ENCODE measurements around the gene HCRTR2. TPM values are rescaled to one million over a fixed set of nuclear protein-coding genes. Genes with fewer than 3 reads are reported as not detected.
"Not testable (repeated sequence)": the region's sequence is repeated elsewhere in the genome, so short reads cannot be mapped to it uniquely, and the experiment has no call there.

Gene HCRTR2
- not detected for total RNA-seq

DNA sequence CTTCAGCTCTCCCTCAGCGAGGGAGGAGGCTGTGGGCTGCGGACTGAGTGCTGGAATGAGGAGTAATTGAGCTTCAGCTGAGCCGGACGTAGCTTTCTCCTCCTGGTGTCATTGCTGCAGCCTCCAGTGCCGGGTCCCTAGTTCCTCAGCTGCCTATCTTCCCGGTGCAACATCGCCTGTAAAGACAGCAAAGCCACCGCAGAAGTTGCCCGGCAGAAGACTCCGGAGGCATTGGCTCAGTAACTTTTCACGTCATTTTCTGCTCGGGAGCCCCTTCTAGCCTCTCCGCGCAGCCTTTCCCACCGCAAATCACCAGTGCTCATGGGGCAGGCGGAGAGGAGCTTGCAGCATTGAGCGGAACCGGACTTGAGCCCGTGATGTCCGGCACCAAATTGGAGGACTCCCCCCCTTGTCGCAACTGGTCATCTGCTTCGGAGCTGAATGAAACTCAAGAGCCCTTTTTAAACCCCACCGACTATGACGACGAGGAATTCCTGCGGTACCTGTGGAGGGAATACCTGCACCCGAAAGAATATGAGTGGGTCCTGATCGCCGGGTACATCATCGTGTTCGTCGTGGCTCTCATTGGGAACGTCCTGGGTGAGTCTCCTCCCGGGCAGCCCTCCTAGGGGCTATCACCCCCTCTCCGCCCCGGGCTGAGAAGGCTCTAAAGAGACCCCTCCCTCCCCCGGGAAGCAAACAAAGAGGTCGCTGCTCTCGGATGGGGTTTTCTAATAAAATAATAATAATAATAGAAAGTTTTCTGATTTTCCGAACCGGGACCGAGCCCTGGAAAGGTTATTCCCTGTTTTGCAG lies at the start of gene HCRTR2:
TSS of gene HCRTR2 (plus strand) at position 305 of the 816 bp plus-strand sequence. CDS start at position 378, 73 bp downstream.
- POLR2A ChIA-PET = no interaction called here
- H3K4me1 Mint-ChIP-seq (ENCODE audit: low read depth) = no peaks in the 10 kb centered on the region

DNA sequence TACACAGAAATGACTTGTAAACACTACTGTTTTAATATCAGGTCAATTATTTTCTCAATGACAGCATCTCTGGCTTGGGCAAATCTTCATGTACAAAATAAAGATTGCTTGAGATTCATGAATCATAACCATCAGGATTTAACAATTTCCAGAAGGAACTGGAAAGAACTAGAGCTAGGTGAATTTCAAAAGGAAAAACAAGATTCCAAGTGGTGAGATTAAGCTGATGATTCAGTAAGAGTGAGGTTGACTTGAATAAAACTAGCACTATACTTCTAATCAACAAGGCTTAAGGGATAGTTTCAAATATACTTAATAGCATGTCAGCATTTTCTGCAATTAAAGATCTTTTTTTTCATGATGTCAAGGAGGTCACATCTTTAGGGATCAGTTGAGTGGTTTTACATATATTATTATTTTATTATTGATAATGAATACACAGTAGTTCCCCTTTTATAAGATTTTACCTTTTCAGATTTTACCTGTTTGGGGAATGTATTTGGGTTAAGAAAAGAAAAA lies 43.5 kb upstream of the HCRTR2 start:
- no peak overlapping the region for H3K27ac Mint-ChIP-seq
- H3K4me3 Mint-ChIP-seq = no peak overlapping the region
- ATAC-seq = no peak
- no peak for DNase-seq
- ChIA-PET CTCF (no interaction called here), POLR2A (no interaction called here)
- no peaks in the 10 kb centered on the region for H3K4me1 Mint-ChIP-seq (ENCODE audit: low read depth)
- no peaks in the 10 kb centered on the region for H3K27me3 Mint-ChIP-seq (ENCODE audit: low read depth)
- peaks cover 13% of the 10 kb centered on the region for H3K9me3 Mint-ChIP-seq (ENCODE audit: insufficient read depth)
- H3K36me3 Mint-ChIP-seq (ENCODE audit: low read depth) = no peaks in the 10 kb centered on the region

More for the DNA sequence above, at the start of gene HCRTR2:
- Mint-ChIP-seq H3K4me3 (no peak within 1 kb of the TSS), H3K36me3 (ENCODE audit: low read depth) (no peaks in the 10 kb centered on the region), H3K27me3 (ENCODE audit: low read depth) (no peaks in the 10 kb centered on the region), H3K27ac (no peak within 1 kb of the TSS), H3K9me3 (ENCODE audit: insufficient read depth) (no peaks in the 10 kb centered on the region)
- CTCF ChIA-PET = no interaction called here
- ATAC-seq (no peak), DNase-seq (no peak)

GRCh38 chr6:55131616-55132015 lies 42.7 kb upstream of the HCRTR2 start:
- POLR2A ChIA-PET = no interaction called here
- Mint-ChIP-seq H3K9me3 (ENCODE audit: insufficient read depth) (peaks cover 10% of the 10 kb centered on the region), H3K27ac (no peak overlapping the region), H3K4me1 (ENCODE audit: low read depth) (no peaks in the 10 kb centered on the region), H3K36me3 (ENCODE audit: low read depth) (no peaks in the 10 kb centered on the region), H3K4me3 (no peak overlapping the region), H3K27me3 (ENCODE audit: low read depth) (no peaks in the 10 kb centered on the region)
- DNase-seq (no peak), ATAC-seq (no peak)
- CTCF ChIA-PET = no interaction called here

DNA sequence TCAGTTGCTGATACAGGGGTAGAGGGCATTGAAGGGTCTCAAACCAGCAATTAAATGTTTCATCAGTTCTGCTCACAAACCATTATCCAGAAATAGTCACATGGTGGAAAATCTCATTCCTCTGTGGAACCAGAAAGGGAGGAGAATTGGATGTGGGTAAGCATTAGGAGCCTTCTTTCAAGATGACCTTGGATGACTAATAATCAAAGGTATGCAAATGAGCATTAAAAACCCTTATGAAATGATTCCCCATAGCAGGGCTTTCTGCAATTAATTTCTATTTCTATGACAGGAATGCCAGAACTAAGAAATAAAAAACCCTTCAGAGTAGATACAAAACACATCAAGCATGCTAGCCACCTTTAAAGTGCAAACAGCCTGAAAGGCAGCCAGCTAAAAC lies 37.4 kb upstream of the HCRTR2 start:
- Mint-ChIP-seq H3K9me3 (ENCODE audit: insufficient read depth) (no peaks in the 10 kb centered on the region), H3K4me1 (ENCODE audit: low read depth) (no peaks in the 10 kb centered on the region), H3K36me3 (ENCODE audit: low read depth) (no peaks in the 10 kb centered on the region), H3K27ac (no peak overlapping the region), H3K27me3 (ENCODE audit: low read depth) (no peaks in the 10 kb centered on the region), H3K4me3 (no peak overlapping the region)
- POLR2A ChIA-PET = no interaction called here
- DNase-seq = no peak
- CTCF ChIA-PET = no interaction called here
- ATAC-seq = no peak

- H3K4me3 Mint-ChIP-seq = no peak overlapping the region
These were observed 36.2 kb upstream of the HCRTR2 start for GRCh38 chr6:55137929-55138693.

DNA sequence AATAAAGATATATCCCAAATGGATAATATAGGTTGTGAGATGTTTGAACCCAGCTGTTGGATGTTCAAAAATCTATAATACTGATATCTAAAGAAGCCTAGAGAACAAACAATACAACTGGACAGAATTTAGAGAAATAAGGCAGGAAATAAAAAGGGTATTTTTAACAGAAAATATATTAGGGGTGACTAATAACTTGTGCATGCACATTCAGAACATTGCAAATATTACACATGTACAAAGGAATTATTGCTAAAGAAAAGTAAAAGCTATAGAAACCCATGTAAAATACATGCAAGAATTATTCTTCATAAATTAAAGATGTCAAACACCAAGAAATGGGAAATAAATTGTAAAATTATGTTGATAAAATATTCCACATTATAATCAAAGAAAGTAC lies 32.7 kb upstream of the HCRTR2 start:
- H3K4me1 Mint-ChIP-seq (ENCODE audit: low read depth) = no peaks in the 10 kb centered on the region
- DNase-seq = no peak
- ChIA-PET POLR2A (no interaction called here), CTCF (no interaction called here)
- H3K36me3 Mint-ChIP-seq (ENCODE audit: low read depth) = no peaks in the 10 kb centered on the region
- no peak for ATAC-seq
- H3K4me3 Mint-ChIP-seq = no peak overlapping the region
- H3K27me3 Mint-ChIP-seq (ENCODE audit: low read depth) = no peaks in the 10 kb centered on the region
- H3K27ac Mint-ChIP-seq = no peak overlapping the region
- H3K9me3 Mint-ChIP-seq (ENCODE audit: insufficient read depth) = peaks cover 11% of the 10 kb centered on the region

More at GRCh38 chr6:55137929-55138693, 36.2 kb upstream of the HCRTR2 start:
- Mint-ChIP-seq H3K36me3 (ENCODE audit: low read depth) (no peaks in the 10 kb centered on the region), H3K27me3 (ENCODE audit: low read depth) (no peaks in the 10 kb centered on the region), H3K27ac (no peak overlapping the region), H3K9me3 (ENCODE audit: insufficient read depth) (peaks cover 3% of the 10 kb centered on the region), H3K4me1 (ENCODE audit: low read depth) (no peaks in the 10 kb centered on the region)
- POLR2A ChIA-PET = no interaction called here
- CTCF ChIA-PET = no interaction called here
- ATAC-seq = no peak
- DNase-seq = no peak

DNA sequence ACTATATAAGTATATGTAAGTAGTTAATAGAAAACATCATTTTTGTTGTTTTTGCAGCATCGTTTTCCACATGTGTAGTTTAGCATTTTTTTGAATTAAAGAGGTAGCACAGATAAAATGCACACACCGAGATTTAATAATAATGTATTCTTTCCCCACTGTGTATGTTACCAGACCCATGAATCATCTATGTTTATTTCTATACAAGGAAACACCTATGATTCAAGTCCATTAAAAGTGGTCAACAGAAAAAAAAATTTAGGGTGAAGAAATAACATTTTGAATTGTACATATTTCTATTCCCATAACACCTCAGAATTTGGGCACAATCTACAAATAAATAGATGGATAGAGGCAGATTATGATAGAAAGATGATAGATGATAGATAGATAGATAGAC lies 31.7 kb upstream of the HCRTR2 start:
- Mint-ChIP-seq H3K9me3 (ENCODE audit: insufficient read depth) (peaks cover 11% of the 10 kb centered on the region), H3K4me1 (ENCODE audit: low read depth) (no peaks in the 10 kb centered on the region), H3K4me3 (no peak overlapping the region), H3K27me3 (ENCODE audit: low read depth) (no peaks in the 10 kb centered on the region), H3K27ac (no peak overlapping the region), H3K36me3 (ENCODE audit: low read depth) (no peaks in the 10 kb centered on the region)
- ChIA-PET POLR2A (no interaction called here), CTCF (no interaction called here)
- ATAC-seq (no peak), DNase-seq (no peak)

DNA sequence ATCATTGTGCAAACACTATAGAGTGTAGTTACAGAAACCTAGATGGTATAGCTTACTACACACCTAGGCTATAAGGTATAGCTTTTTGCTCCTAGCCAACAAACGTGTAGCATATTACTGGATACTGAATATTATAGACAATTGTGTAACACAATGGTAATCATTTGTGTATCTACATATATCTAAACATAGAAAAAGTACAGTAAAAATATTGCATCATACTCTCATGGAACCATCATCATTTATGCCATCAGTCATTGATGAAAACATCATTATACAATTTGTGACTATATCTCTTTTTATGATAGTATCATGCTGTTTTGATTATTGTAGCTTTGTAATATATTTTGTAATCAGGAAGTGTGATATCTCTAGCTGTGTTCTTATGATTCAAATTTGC lies 21.0 kb upstream of the HCRTR2 start:
- no peak overlapping the region for H3K4me3 Mint-ChIP-seq
- ChIA-PET CTCF (no interaction called here), POLR2A (no interaction called here)

DNA sequence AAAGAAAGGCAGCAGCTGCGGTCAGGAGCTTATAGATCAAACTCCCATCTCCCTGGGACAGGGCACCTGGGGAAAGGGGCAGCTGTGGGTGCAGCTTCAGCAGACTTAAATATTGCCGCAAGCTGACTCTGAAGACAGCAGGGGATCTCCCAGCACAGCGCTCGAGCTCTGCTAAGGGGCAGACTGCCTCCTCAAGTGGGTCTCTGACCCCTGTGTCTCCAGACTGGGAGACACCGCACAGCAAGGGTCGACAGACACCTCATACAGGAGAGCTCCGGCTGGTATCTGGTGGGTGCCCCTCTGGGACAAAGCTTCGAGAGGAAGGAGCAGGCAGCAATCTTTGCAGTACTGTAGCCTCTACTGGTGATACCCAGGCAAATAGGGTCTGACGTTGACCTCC lies 15.5 kb upstream of the HCRTR2 start:
- ATAC-seq; H3K9me3 Mint-ChIP-seq (ENCODE audit: insufficient read depth); H3K27me3 Mint-ChIP-seq (ENCODE audit: low read depth); H3K4me1 Mint-ChIP-seq (ENCODE audit: low read depth); CTCF ChIA-PET; H3K36me3 Mint-ChIP-seq (ENCODE audit: low read depth); H3K27ac Mint-ChIP-seq; POLR2A ChIA-PET; H3K4me3 Mint-ChIP-seq; DNase-seq: not testable (repeated sequence)

More for the DNA sequence above, 21.0 kb upstream of the HCRTR2 start:
- H3K27ac Mint-ChIP-seq = no peak overlapping the region
- DNase-seq (no peak), ATAC-seq (no peak)
- peaks cover 6% of the 10 kb centered on the region for H3K9me3 Mint-ChIP-seq (ENCODE audit: insufficient read depth)
- no peaks in the 10 kb centered on the region for H3K27me3 Mint-ChIP-seq (ENCODE audit: low read depth)
- H3K4me1 Mint-ChIP-seq (ENCODE audit: low read depth) = no peaks in the 10 kb centered on the region
- no peaks in the 10 kb centered on the region for H3K36me3 Mint-ChIP-seq (ENCODE audit: low read depth)

GRCh38 chr6:55167860-55168259 lies 6.5 kb upstream of the HCRTR2 start:
- Mint-ChIP-seq H3K4me1 (ENCODE audit: low read depth) (no peaks in the 10 kb centered on the region), H3K4me3 (no peak overlapping the region)

GRCh38 chr6:55175078-55176049 lies 1.0 kb downstream of the HCRTR2 start:
- no peaks in the 10 kb centered on the region for H3K27me3 Mint-ChIP-seq (ENCODE audit: low read depth)
- no peaks in the 10 kb centered on the region for H3K36me3 Mint-ChIP-seq (ENCODE audit: low read depth)
- ChIA-PET POLR2A (no interaction called here), CTCF (no interaction called here)
- no peak overlapping the region for H3K27ac Mint-ChIP-seq
- no peaks in the 10 kb centered on the region for H3K9me3 Mint-ChIP-seq (ENCODE audit: insufficient read depth)
- DNase-seq = no peak
- no peak overlapping the region for H3K4me3 Mint-ChIP-seq
- no peaks in the 10 kb centered on the region for H3K4me1 Mint-ChIP-seq (ENCODE audit: low read depth)
- ATAC-seq = no peak

More at GRCh38 chr6:55167860-55168259, 6.5 kb upstream of the HCRTR2 start:
- ATAC-seq (no peak), DNase-seq (no peak)
- Mint-ChIP-seq H3K27me3 (ENCODE audit: low read depth) (no peaks in the 10 kb centered on the region), H3K9me3 (ENCODE audit: insufficient read depth) (peaks cover 3% of the 10 kb centered on the region), H3K36me3 (ENCODE audit: low read depth) (no peaks in the 10 kb centered on the region), H3K27ac (no peak overlapping the region)
- POLR2A ChIA-PET = no interaction called here
- CTCF ChIA-PET = no interaction called here
